Measurements from ENCODE around the gene POLD3. TPM values are rescaled to one million over a fixed set of nuclear protein-coding genes. Genes with fewer than 3 reads are reported as not detected.

POLD3 gene
- total and polyA plus RNA-seq, 2 of the 8 experiments (the other 6 are each of a cell fraction or from before 2014, with no cell fraction given): 18.1 to 29.3 TPM

DNA sequence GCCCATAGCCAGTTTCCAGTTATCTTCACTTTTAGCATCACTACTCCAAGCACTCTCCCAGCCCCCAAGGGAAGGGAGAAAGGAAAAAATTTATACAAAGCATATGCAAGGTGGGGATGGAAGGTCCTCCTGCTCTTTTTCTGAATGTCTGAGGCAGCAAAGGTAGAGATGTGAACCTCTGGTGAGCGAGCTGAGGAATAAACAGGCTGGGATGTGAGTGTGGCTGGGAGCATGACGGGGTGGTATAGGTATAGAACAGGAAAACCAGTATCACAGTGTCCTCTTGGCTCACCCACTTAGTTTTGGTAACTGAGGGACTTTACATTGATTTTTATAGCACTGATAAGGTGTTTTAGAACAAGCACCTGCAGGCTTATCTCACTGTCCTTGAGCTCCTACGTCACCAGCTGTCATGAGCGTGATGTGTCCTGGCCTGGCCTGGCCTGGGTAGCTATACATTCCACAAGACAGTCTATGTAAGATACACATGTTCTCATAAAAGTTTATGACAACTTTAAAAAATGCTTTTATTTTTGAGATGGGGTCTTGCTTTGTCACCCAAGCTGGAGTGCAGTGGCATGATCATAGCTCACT, 10.3 kb upstream of the POLD3 start (continued):
- TF ChIP-seq BRCA1 (IDR thresholded peaks at IDR 0.05; ENCODE audit: low read depth, low read length) (no peak), CEBPB (IDR thresholded peaks at IDR 0.05; ENCODE audit: low read depth, low read length) (no peak), TCF12 (IDR thresholded peaks at IDR 0.05; ENCODE audit: low read depth, low read length) (no peak), TEAD4 (IDR thresholded peaks at IDR 0.05; ENCODE audit: low read depth, low read length) (no peak), SIN3A (conservative IDR thresholded peaks at IDR 0.05 in 1 of 2, IDR thresholded peaks at IDR 0.05 in 1 of 2; ENCODE audit: low read depth in 1 of 2, low read length in 2 of 2) (no peak), POLR2AphosphoS5 (IDR thresholded peaks at IDR 0.05; ENCODE audit: low read depth, low read length) (no peak)
